ENCODE measurements around the gene ITFG1.

DNA sequence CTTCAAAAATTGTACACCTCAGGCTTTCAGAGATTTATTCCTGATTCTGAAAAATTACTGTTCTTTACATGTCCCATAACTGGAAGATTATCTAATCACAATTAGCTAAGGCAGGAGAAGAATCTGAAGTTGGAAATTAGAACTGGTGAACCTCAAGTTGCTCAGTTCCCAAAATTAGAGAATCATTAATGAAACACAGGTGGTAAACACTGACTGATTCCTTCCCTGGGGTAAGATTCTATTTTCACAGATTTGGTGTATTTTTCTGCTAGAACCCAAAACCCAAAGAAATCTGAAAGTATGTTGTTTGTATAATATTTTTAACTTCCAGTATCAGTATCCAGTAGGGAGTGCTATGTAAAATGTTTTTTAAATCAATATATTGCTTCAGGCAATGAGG is 26.0 kb upstream of the ITFG1 start:
- TF ChIP-seq, protein P1, sequence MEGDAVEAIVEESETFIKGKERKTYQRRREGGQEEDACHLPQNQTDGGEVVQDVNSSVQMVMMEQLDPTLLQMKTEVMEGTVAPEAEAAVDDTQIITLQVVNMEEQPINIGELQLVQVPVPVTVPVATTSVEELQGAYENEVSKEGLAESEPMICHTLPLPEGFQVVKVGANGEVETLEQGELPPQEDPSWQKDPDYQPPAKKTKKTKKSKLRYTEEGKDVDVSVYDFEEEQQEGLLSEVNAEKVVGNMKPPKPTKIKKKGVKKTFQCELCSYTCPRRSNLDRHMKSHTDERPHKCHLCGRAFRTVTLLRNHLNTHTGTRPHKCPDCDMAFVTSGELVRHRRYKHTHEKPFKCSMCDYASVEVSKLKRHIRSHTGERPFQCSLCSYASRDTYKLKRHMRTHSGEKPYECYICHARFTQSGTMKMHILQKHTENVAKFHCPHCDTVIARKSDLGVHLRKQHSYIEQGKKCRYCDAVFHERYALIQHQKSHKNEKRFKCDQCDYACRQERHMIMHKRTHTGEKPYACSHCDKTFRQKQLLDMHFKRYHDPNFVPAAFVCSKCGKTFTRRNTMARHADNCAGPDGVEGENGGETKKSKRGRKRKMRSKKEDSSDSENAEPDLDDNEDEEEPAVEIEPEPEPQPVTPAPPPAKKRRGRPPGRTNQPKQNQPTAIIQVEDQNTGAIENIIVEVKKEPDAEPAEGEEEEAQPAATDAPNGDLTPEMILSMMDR (conservative IDR thresholded peaks at IDR 0.05): no peak
- no peak for TF ChIP-seq ZFX (IDR thresholded peaks at IDR 0.05)

Measured in C4-2B (cell line).